Cardiac muscle cell (in vitro differentiated cells and primary cell): ENCODE results near the gene PRKCZ. TPM values are rescaled to one million over a fixed set of nuclear protein-coding genes. Genes with fewer than 3 reads are reported as not detected.
A peak's percentile ranks its signal among the peaks of the same experiment; 100 is the strongest.

Source experiments
- DNase-seq, 2 donors: peaks; one replicate each; pipeline versions ENCODE4 v3.0.0 to v3.0.0-alpha.2; 2010 to 2017; ENCODE audit warnings: low read depth in 1 of 2, low spot score in 1 of 2
- H3K27ac ChIP-seq: fragments of 200-600 bp; sonication (generic); 2 replicates; pipeline ENCODE4 v1.5.1; 2016
- H3K27me3 ChIP-seq: fragments of 200-600 bp; sonication (generic); 2 replicates; pipeline ENCODE4 v1.6.0; 2016; ENCODE audit warnings: control low read depth
- H3K36me3 ChIP-seq: fragments of 200-600 bp; sonication (generic); 2 replicates; pipeline ENCODE4 v1.5.1; 2016; ENCODE audit warnings: control low read depth
- H3K4me1 ChIP-seq: fragments of 200-600 bp; sonication (generic); 2 replicates; pipeline ENCODE4 v1.8.1; 2017; ENCODE audit warnings: low read depth, mild to moderate bottlenecking, mixed run types
- H3K4me3 ChIP-seq: fragments of 200-600 bp; sonication (generic); 2 replicates; pipeline ENCODE4 v1.5.1; 2016; ENCODE audit warnings: mild to moderate bottlenecking
- H3K9me3 ChIP-seq: fragments of 200-600 bp; sonication (generic); 2 replicates; pipeline ENCODE4 v1.5.1; 2017; ENCODE audit warnings: low read depth, mild to moderate bottlenecking, control low read depth
- polyA plus RNA-seq: library from polyadenylated mRNA; unstranded; fragments of >200 nt; fragmentation: Nextera tagmentation; extraction: Ambion mirVana; gene quantifications from 2 replicates; pipeline ENCODE4 v1.2.1, GENCODE V29; 2016
- total RNA-seq: library from RNA; depleted of rRNA; stranded (reverse); fragments of >200 nt; gene quantifications from 2 replicates; pipeline ENCODE4 v1.2.3, GENCODE V29; 2016
- TF ChIP-seq, protein P1 (sequence below): IDR thresholded peaks from 2 replicates; pipeline ENCODE4 v1.5.1; 2012; ENCODE audit warnings: low read depth, mild to moderate bottlenecking, low read length

The PRKCZ gene
- total and polyA plus RNA-seq, 2 experiments from 2014 or later = 44.6 to 50.9 TPM

- Histone ChIP-seq H3K9me3 (no peaks in the 10 kb centered on the region), H3K36me3 (no peaks in the 10 kb centered on the region), H3K27ac (peak overlapping the region; percentile 4), H3K27me3 (no peaks in the 10 kb centered on the region), H3K4me3 (peak overlapping the region; percentile 19), H3K4me1 (peaks cover 7% of the 10 kb centered on the region)
- TF ChIP-seq, protein P1, sequence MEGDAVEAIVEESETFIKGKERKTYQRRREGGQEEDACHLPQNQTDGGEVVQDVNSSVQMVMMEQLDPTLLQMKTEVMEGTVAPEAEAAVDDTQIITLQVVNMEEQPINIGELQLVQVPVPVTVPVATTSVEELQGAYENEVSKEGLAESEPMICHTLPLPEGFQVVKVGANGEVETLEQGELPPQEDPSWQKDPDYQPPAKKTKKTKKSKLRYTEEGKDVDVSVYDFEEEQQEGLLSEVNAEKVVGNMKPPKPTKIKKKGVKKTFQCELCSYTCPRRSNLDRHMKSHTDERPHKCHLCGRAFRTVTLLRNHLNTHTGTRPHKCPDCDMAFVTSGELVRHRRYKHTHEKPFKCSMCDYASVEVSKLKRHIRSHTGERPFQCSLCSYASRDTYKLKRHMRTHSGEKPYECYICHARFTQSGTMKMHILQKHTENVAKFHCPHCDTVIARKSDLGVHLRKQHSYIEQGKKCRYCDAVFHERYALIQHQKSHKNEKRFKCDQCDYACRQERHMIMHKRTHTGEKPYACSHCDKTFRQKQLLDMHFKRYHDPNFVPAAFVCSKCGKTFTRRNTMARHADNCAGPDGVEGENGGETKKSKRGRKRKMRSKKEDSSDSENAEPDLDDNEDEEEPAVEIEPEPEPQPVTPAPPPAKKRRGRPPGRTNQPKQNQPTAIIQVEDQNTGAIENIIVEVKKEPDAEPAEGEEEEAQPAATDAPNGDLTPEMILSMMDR = no peak
- peak; percentile 97 for DNase-seq
These were observed 155.2 kb downstream of the PRKCZ start for GRCh38 chr1:2205191-2205952.

DNA sequence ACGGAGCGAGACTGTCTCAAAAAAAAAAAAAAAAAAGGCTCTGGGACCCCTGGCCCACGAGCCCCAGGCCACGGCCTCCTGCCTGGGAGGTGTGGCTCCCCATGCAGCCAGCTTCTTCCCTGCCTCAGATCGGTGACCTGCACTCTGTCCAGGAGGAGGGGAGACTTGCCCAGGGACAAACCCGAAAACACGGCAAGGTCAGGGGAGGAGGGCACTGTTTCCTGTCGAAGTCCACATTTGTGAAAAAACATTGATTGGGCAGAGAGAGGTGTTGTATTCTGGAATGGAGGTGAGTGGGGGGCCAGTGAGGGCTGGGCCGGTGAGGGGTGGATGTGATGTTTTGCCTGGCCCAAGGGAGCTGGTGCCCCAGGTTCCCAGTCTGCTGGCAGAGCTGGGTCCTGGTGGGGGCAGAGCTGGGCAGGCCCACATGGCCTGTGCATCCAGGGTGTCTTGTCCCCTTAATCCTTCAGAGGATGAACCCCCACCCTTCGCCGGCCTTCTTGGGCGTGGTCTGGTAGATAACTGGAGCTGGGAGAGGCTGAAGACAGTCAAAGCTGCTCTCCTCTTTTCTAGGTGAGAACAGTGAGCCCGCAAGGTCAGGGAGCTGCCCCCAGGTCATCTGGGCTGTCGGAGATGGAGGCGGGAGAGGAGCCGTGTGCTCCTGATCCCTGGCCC, 156.7 kb downstream of the PRKCZ start:
- no peak for DNase-seq
- Histone ChIP-seq H3K27me3 (no peaks in the 10 kb centered on the region), H3K36me3 (no peaks in the 10 kb centered on the region), H3K4me3 (no peak overlapping the region), H3K27ac (no peak overlapping the region), H3K4me1 (peaks cover 7% of the 10 kb centered on the region), H3K9me3 (no peaks in the 10 kb centered on the region)
- TF ChIP-seq, protein P1 = no peak

GRCh38 chr1:2208309-2209239, 158.4 kb downstream of the PRKCZ start:
- peak in 1 of 2 donors; percentile 81 for DNase-seq
- Histone ChIP-seq H3K36me3 (no peaks in the 10 kb centered on the region), H3K27me3 (no peaks in the 10 kb centered on the region), H3K4me3 (no peak overlapping the region), H3K4me1 (peaks cover 23% of the 10 kb centered on the region), H3K27ac (peak overlapping the region; percentile 71), H3K9me3 (no peaks in the 10 kb centered on the region)
- TF ChIP-seq, protein P1 = no peak

DNA sequence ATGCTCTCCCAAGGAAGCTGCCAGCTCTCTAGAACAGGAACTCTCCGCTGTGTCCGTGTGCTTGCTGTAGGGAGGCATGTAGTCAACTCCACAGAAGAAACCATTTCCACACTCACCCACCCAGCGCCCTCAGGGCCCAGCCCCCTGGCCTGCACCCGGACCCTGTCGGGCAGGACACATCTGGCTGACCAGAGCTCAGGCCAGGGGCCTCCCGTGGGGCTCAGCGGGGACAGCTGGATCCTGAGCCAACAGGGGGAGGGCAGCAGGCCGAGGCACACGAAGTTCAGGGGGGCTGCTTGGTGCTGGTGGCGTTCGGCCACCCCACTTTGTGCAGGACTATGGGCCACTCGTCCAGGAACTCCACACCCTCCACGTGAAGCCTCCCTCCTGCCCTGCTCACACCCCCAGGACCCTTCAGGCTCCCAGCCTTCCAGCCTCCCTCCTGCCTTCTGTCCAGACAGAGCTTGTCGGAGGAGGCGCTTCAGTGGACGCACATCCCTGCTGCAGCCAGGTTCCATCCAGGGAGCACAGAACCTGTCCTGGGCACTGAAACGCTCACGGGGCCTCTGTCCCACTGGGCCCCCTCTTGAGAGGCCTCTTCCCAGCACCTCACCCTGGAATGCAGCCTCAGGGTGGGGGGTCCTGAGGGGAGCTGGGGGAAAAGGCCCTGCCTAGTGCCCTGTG, 159.3 kb downstream of the PRKCZ start:
- Histone ChIP-seq H3K36me3 (no peaks in the 10 kb centered on the region), H3K4me1 (peaks cover 26% of the 10 kb centered on the region), H3K9me3 (no peaks in the 10 kb centered on the region), H3K4me3 (no peak overlapping the region), H3K27me3 (no peaks in the 10 kb centered on the region), H3K27ac (peak overlapping the region; percentile 71)
- TF ChIP-seq, protein P1 = no peak
- DNase-seq = no peak

GRCh38 chr1:2210084-2210653, 160.0 kb downstream of the PRKCZ start:
- TF ChIP-seq, protein P1 = no peak
- H3K4me1 ChIP-seq = peaks cover 33% of the 10 kb centered on the region

More at GRCh38 chr1:2210084-2210653, 160.0 kb downstream of the PRKCZ start:
- Histone ChIP-seq H3K27me3 (no peaks in the 10 kb centered on the region), H3K27ac (peak overlapping the region; percentile 71), H3K36me3 (no peaks in the 10 kb centered on the region), H3K4me3 (no peak overlapping the region), H3K9me3 (no peaks in the 10 kb centered on the region)
- DNase-seq = no peak
